Ovary (tissue), 9 donors: Measurements from ENCODE around the gene PAK1. TPM values are rescaled to one million over a fixed set of nuclear protein-coding genes. Genes with fewer than 3 reads are reported as not detected.

Source experiments
- DNase-seq, 5 donors: peaks; one replicate each; pipeline ENCODE4 v3.0.0-alpha.2; 2019 to 2020
- H3K27ac ChIP-seq, 2 donors: fragments of 200-600 bp; one replicate each; pipeline versions ENCODE4 v1.5.1 to v1.8.0; 2019 to 2022
- H3K27me3 ChIP-seq: fragments of 200-600 bp; one replicate; pipeline ENCODE4 v1.8.0; 2022
- H3K36me3 ChIP-seq: fragments of 200-600 bp; sonication (generic); one replicate; pipeline ENCODE4 v1.5.1; 2019
- H3K4me1 ChIP-seq: one replicate; pipeline ENCODE4 v1.8.1; 2013; ENCODE audit warnings: mild to moderate bottlenecking, moderate library complexity; ENCODE audit not compliant: insufficient read depth
- H3K4me3 ChIP-seq: fragments of 200-600 bp; sonication (generic); one replicate; pipeline ENCODE4 v1.5.1; 2017
- H3K9me3 ChIP-seq, 2 donors: fragments of 200-600 bp in 1 of 2; sonication (generic) in 1 of 2; one replicate each; pipeline versions ENCODE4 v1.5.1 to v1.8.1; 2013 to 2019; ENCODE audit warnings: mild to moderate bottlenecking in 1 of 2, moderate library complexity in 1 of 2
- CTCF ChIP-seq, 3 donors: fragments of 450-650 bp in 2 of 3; fragments of 200-600 bp in 1 of 3; IDR thresholded peaks; one replicate each; pipeline versions ENCODE4 v1.5.1 to v1.8.0; 2016 to 2022; ENCODE audit warnings: antibody characterized with exemption in 3 of 3, mild to moderate bottlenecking in 1 of 3
- EP300 ChIP-seq: sonication (generic); formaldehyde crosslinking; IDR thresholded peaks from one replicate; pipeline ENCODE4 v1.6.1; 2017; ENCODE audit warnings: antibody characterized with exemption
- POLR2A ChIP-seq: fragments of 450-650 bp; IDR thresholded peaks from one replicate; pipeline ENCODE4 v1.6.1; 2017; ENCODE audit warnings: antibody characterized with exemption, mild to moderate bottlenecking, moderate library complexity
- WGBS, 3 donors: extraction: QIAGEN DNeasy Blood & Tissue Kit in 1 of 3; methylation state at CpG; one replicate each; pipeline versions ENCODE4 v1.1.5 to v1.1.7; 2013 to 2017; 5-methylcytosine and 5-hydroxymethylcytosine counted together
- intact Hi-C, 4 donors: fragments of 100-400 bp; cut with DNase I; formaldehyde crosslinking; loops; one replicate each; pipeline versions ENCODE4 v1.11.0 to v1.15.1; 2022 to 2023
- polyA plus RNA-seq, 2 donors: library from polyadenylated mRNA; stranded (reverse); fragments of 200-250 nt in 1 of 2; fragments of 350-450 nt in 1 of 2; fragmentation: Illumina TruSeq in 1 of 2; extraction: RNeasy Lipid Tissue Mini Kit (QIAGEN cat#74804) in 1 of 2; gene quantifications; one replicate each; pipeline ENCODE4 v1.2.3, GENCODE V29; 2013 to 2014
- total RNA-seq, 7 donors: library from RNA; depleted of rRNA in 2 of 7; stranded (reverse); fragments of >200 nt in 2 of 7; fragmentation: NEBNext Ultra II Directional in 3 of 7; extraction: Animal tissue kit (Norgen Biotek cat#: 25700) in 3 of 7; gene quantifications; one replicate each; pipeline versions ENCODE4 v1.1.0 to v1.2.4, GENCODE V29; 2016 to 2023
- donor health status: DM: no; HTN: no; CAD: no; lungs with moderate emphysema.
- donor health status: DM: no; HTN: no; CAD: no.
- donor health status: Bipolar disorder and iron deficiency.
- donor health status: DM: yes; HTN: yes; CAD: no.
- donor health status: DM: no; HTN: no; CAD: no.
- donor health status: DM: yes; HTN: yes; CAD: no.

PAK1 gene
- total and polyA plus RNA-seq, 9 donors: 18.4 to 53.0 (median 42.3) TPM

GRCh38 chr11:77377734-77378133 is 96.2 kb downstream of the PAK1 start:
- 82 to 93% (median 83%) methylated on average over 2 of the region's 2 CpGs for WGBS, 3 donors

GRCh38 chr11:77375107-77375506 is 98.8 kb downstream of the PAK1 start:
- no peaks in the 10 kb centered on the region for H3K9me3 ChIP-seq
- 96 to 99% (median 98%) methylated on average over 2 of the region's 2 CpGs for WGBS, 3 donors
- H3K4me3 ChIP-seq: no peak overlapping the region
- intact Hi-C loops: no loop called here
- no peak overlapping the region for H3K27ac ChIP-seq
- TF ChIP-seq EP300 (no peak), CTCF (IDR thresholded peaks at IDR 0.05) (no peak), POLR2A (no peak)
- no peaks in the 10 kb centered on the region for H3K36me3 ChIP-seq
- no peaks in the 10 kb centered on the region for H3K27me3 ChIP-seq
- H3K4me1 ChIP-seq: no peaks in the 10 kb centered on the region
- no peak for DNase-seq

More at GRCh38 chr11:77377734-77378133, 96.2 kb downstream of the PAK1 start:
- no peak overlapping the region for H3K27ac ChIP-seq
- no peak for TF ChIP-seq CTCF (IDR thresholded peaks at IDR 0.05)
- no peak for TF ChIP-seq EP300
- no peak for TF ChIP-seq POLR2A
- H3K9me3 ChIP-seq: no peaks in the 10 kb centered on the region
- H3K36me3 ChIP-seq: no peaks in the 10 kb centered on the region
- H3K27me3 ChIP-seq: no peaks in the 10 kb centered on the region
- no peak overlapping the region for H3K4me3 ChIP-seq
- intact Hi-C loops: no loop called here
- DNase-seq: no peak
- no peaks in the 10 kb centered on the region for H3K4me1 ChIP-seq

- TF ChIP-seq EP300 (no peak), CTCF (IDR thresholded peaks at IDR 0.05) (no peak)
Observed at GRCh38 chr11:77374611-77375031, 99.3 kb downstream of the PAK1 start.

GRCh38 chr11:77374108-77374507 is 99.8 kb downstream of the PAK1 start:
- Histone ChIP-seq H3K4me3 (no peak overlapping the region), H3K27ac (no peak overlapping the region), H3K36me3 (no peaks in the 10 kb centered on the region), H3K27me3 (no peaks in the 10 kb centered on the region), H3K4me1 (no peaks in the 10 kb centered on the region), H3K9me3 (no peaks in the 10 kb centered on the region)
- intact Hi-C loops: no loop called here
- DNase-seq: no peak
- 87 to 95% (median 91%) methylated on average over 1 of the region's 1 CpG for WGBS, 3 donors
- TF ChIP-seq POLR2A: no peak
- TF ChIP-seq EP300: no peak
- no peak for TF ChIP-seq CTCF (IDR thresholded peaks at IDR 0.05)

More at GRCh38 chr11:77374611-77375031, 99.3 kb downstream of the PAK1 start:
- no peak overlapping the region for H3K4me3 ChIP-seq
- no peak for DNase-seq
- H3K4me1 ChIP-seq: no peaks in the 10 kb centered on the region
- H3K27me3 ChIP-seq: no peaks in the 10 kb centered on the region
- no peak overlapping the region for H3K27ac ChIP-seq
- no peaks in the 10 kb centered on the region for H3K9me3 ChIP-seq
- intact Hi-C loops: no loop called here
- no peaks in the 10 kb centered on the region for H3K36me3 ChIP-seq
- 90 to 96% (median 95%) methylated on average over 3 of the region's 3 CpGs for WGBS, 3 donors
